ENCODE measurements around the gene NACC1. TPM values are rescaled to one million over a fixed set of nuclear protein-coding genes. Genes with fewer than 3 reads are reported as not detected.
"Not testable (repeated sequence)": the region's sequence is repeated elsewhere in the genome, so short reads cannot be mapped to it uniquely, and the experiment has no call there.

The NACC1 gene
- total and polyA plus RNA-seq, 2 experiments from 2014 or later, result 12.4 to 260 TPM

DNA sequence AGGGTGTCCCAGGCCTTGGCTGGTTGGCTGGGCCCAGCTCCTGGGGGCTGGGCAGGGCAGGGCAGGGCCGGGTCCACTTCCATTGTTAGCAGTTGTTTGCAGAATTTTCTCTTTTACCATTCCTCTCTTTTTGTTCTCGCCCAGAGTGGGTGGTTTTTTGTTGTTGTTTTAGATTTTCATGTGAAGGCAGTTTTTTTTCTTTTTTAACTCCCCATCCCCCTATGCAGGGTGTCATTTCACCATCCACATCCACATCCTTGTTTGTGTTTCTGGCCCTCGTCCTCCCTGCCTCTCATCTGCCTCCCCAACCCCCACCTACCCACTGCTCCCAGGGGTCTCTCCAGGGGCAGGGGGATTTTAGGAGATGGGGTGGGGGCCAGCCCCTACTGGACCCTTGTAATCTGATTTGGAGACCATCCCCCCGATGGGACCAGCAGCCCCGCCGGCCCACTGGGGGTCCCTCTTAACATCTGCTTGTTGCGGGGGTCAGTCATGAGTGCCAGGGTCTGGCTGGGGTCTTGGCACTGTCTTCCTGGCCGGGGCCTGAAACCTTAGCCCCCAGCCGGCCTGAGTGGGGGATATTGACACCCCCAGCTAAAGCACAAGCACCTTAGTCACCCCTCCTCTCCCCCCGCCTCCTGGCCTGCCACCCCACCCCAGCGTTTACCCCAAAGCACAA, 21.7 kb downstream of the NACC1 start:
- peak; percentile 59 for ATAC-seq
- Histone ChIP-seq H3K9me2 (ENCODE audit: insufficient read depth) (no peaks in the 10 kb centered on the region), H3K4me1 (ENCODE audit: insufficient read depth) (no peaks in the 10 kb centered on the region), H3K27ac (ENCODE audit: low read depth) (no peak overlapping the region), H2AFZ (no peak overlapping the region), H3K27me3 (ENCODE audit: insufficient read depth) (no peaks in the 10 kb centered on the region), H4K20me1 (replicated peaks; ENCODE audit: insufficient read depth) (peaks cover 11% of the 10 kb centered on the region), H3K4me3 (no peak overlapping the region), H3K79me2 (replicated peaks; ENCODE audit: insufficient read depth) (peaks cover 1% of the 10 kb centered on the region; the same call in 1 of the 2 replicates), H3K4me2 (no peak overlapping the region), H3K36me3 (ENCODE audit: insufficient read depth) (peaks cover 5% of the 10 kb centered on the region; the same call in 1 of the 2 replicates), H3F3A (replicated peaks; ENCODE audit: low read depth) (0 out of 2 replicates have a peak, but pooled peaks cover 7% of the 10 kb centered on the region)
- Mint-ChIP-seq H3K9me3 (no peaks in the 10 kb centered on the region), H3K36me3 (ENCODE audit: low read depth) (peaks cover 56% of the 10 kb centered on the region), H3K27ac (no peak overlapping the region; the same call in 1 of the 2 replicates), H3K4me1 (peaks cover 16% of the 10 kb centered on the region), H3K4me3 (peak overlapping the region; percentile 6; the same call in 1 of the 3 replicates), H3K27me3 (ENCODE audit: insufficient read depth, low read depth, poor library complexity) (peaks cover 13% of the 10 kb centered on the region)
- no peak for TF ChIP-seq POLR2AphosphoS5 (IDR thresholded peaks at IDR 0.05; ENCODE audit: low read depth)
- TF ChIP-seq ZNF331 (CRISPR knock-in tag; IDR thresholded peaks at IDR 0.05; ENCODE audit: low read depth), result no peak
- no peak for TF ChIP-seq EZH2 (IDR thresholded peaks at IDR 0.05; ENCODE audit: low read depth, unreplicated experiment)
- no peak for TF ChIP-seq ZNF114 (CRISPR knock-in tag; IDR thresholded peaks at IDR 0.05)
- no peak for DNase-seq (ENCODE audit: low spot score)

DNA sequence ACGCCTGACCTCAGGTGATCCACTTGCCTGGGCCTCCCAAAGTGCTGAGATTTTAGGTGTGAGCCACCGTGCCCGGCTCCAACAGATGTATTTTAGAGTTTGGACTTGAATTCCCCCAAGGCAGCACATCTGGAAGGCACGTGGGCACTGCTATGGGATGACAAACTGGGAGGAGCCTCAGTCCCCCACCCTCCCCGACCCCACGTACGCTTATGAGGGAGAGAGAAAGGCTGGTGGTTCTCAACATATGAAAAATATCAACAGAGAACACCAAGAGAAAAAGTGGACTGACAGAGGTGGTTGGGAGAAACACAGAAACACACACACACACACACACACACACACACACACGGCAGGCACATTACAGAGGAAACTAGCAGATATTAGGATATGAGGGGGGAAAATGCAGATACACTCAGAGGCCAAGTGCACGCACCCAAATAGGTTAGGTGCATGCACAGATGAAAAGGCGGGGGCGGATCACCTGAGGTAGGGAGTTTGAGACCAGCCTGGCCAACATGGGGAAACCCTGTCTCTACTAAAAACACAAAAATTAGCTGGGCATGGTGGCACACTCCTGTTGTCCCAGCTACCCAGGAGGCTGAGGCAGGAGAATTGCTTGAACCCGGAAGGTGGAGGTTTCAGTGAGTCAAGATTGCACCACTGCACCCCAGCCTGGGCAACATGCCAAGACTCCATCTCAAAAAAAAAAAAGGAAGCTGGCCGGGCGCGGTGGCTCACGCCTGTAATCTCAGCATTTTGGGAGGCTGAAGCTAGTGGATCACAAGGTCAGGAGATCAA, 28.9 kb downstream of the NACC1 start:
- no peaks in the 10 kb centered on the region for H3K9me2 ChIP-seq (ENCODE audit: insufficient read depth)
- no peaks in the 10 kb centered on the region for H3K36me3 ChIP-seq (ENCODE audit: insufficient read depth)
- ATAC-seq (no peak), DNase-seq (ENCODE audit: low spot score) (no peak)
- TF ChIP-seq ETS1 (IDR thresholded peaks at IDR 0.05), result no peak
- no peak for TF ChIP-seq EZH2phosphoT487 (IDR thresholded peaks at IDR 0.05; ENCODE audit: unreplicated experiment)
- no peak for TF ChIP-seq STAT1 (IDR thresholded peaks at IDR 0.05; ENCODE audit: unreplicated experiment)
- no peak for TF ChIP-seq CTCF (conservative IDR thresholded peaks at IDR 0.05; ENCODE audit: low read depth in 2 of 2)
- TF ChIP-seq POLR2AphosphoS5 (IDR thresholded peaks at IDR 0.05; ENCODE audit: low read depth), result no peak
- no peak for TF ChIP-seq ZNF114 (CRISPR knock-in tag; IDR thresholded peaks at IDR 0.05)
- Mint-ChIP-seq H3K27me3 (ENCODE audit: insufficient read depth, low read depth, poor library complexity) (peaks cover 20% of the 10 kb centered on the region), H3K4me3 (no peak overlapping the region), H3K36me3 (ENCODE audit: low read depth) (peaks cover 15% of the 10 kb centered on the region), H3K9me3 (peaks cover 3% of the 10 kb centered on the region; the same call in 1 of the 3 replicates), H3K4me1 (peaks cover 9% of the 10 kb centered on the region), H3K27ac (no peak overlapping the region)
- H4K20me1 ChIP-seq (replicated peaks; ENCODE audit: insufficient read depth), result peaks cover 10% of the 10 kb centered on the region; the same call in 1 of the 2 replicates
- no peaks in the 10 kb centered on the region for H3K4me1 ChIP-seq (ENCODE audit: insufficient read depth)
- H3K79me2 ChIP-seq (replicated peaks; ENCODE audit: insufficient read depth), result peaks cover 19% of the 10 kb centered on the region
- H3F3A ChIP-seq (replicated peaks; ENCODE audit: low read depth), result peaks cover 8% of the 10 kb centered on the region
- H3K4me3 ChIP-seq, result no peak overlapping the region
- H3K27me3 ChIP-seq (ENCODE audit: insufficient read depth), result no peaks in the 10 kb centered on the region
- no peak overlapping the region for H3K4me2 ChIP-seq
- H2AFZ ChIP-seq, result no peak overlapping the region
- no peak overlapping the region for H3K27ac ChIP-seq (ENCODE audit: low read depth)

DNA sequence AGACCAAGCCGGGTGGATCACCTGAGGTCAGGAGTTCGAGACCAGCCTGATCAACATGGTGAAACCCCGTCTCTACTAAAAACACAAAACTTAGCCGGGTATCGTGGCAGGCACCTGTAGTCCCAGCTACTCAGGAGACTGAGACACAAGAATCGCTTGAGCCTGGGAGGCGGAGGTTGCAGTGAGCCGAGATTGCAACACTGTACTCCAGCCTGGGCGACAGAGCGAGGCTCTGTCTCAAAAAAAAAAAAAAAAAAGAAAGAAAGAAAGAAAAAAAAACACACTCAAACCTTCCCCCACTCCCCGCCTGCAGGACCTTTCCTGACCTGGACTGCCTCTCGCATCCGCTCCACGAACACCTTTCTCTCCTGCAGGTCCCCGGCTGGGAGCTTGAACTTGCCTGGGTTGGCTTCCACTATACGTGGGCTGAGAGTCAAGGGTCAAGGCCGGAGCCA, 31.1 kb downstream of the NACC1 start:
- not testable (repeated sequence) for H3K27me3 ChIP-seq (ENCODE audit: insufficient read depth); H3K4me1 Mint-ChIP-seq; ATAC-seq; DNase-seq (ENCODE audit: low spot score); H3K4me1 ChIP-seq (ENCODE audit: insufficient read depth); H3K9me2 ChIP-seq (ENCODE audit: insufficient read depth); H3K36me3 ChIP-seq (ENCODE audit: insufficient read depth); H3K27ac ChIP-seq (ENCODE audit: low read depth); H4K20me1 ChIP-seq (replicated peaks; ENCODE audit: insufficient read depth)
- peak overlapping the region; percentile 76; the same call in 1 of the 2 replicates for H3K27ac Mint-ChIP-seq
- peaks cover 15% of the 10 kb centered on the region for H3K9me3 Mint-ChIP-seq
- peak overlapping the region; percentile 98 for H3K4me2 ChIP-seq
- H3K27me3 Mint-ChIP-seq (ENCODE audit: insufficient read depth, low read depth, poor library complexity), result peaks cover 36% of the 10 kb centered on the region
- H3F3A ChIP-seq (replicated peaks; ENCODE audit: low read depth), result peaks cover 11% of the 10 kb centered on the region
- H3K79me2 ChIP-seq (replicated peaks; ENCODE audit: insufficient read depth), result peaks cover 38% of the 10 kb centered on the region
- H3K4me3 ChIP-seq, result peak overlapping the region; percentile 90
- H3K4me3 Mint-ChIP-seq, result peak overlapping the region; percentile 99
- H3K36me3 Mint-ChIP-seq (ENCODE audit: low read depth), result peaks cover 25% of the 10 kb centered on the region
- peak overlapping the region; percentile 59; the same call in 1 of the 2 replicates for H2AFZ ChIP-seq

Measured in GM23338 (cell line).